GM19193 (cell line): ENCODE data around the gene PPP2R5B.

Experiments
- POLR2A ChIP-seq: IDR thresholded peaks from 4 replicates; pipeline ENCODE4 v1.6.1; 2011; ENCODE audit not compliant: insufficient read depth, insufficient read length; ENCODE audit errors: extremely low read depth

Gene PPP2R5B

GRCh38 chr11:64923944-64924909 is at the start of gene PPP2R5B:
PPP2R5B (plus strand) TSS chr11:64924689; CDS start chr11:64925735, 1,046 bp downstream.
- TF ChIP-seq POLR2A: peak; percentile 17

DNA sequence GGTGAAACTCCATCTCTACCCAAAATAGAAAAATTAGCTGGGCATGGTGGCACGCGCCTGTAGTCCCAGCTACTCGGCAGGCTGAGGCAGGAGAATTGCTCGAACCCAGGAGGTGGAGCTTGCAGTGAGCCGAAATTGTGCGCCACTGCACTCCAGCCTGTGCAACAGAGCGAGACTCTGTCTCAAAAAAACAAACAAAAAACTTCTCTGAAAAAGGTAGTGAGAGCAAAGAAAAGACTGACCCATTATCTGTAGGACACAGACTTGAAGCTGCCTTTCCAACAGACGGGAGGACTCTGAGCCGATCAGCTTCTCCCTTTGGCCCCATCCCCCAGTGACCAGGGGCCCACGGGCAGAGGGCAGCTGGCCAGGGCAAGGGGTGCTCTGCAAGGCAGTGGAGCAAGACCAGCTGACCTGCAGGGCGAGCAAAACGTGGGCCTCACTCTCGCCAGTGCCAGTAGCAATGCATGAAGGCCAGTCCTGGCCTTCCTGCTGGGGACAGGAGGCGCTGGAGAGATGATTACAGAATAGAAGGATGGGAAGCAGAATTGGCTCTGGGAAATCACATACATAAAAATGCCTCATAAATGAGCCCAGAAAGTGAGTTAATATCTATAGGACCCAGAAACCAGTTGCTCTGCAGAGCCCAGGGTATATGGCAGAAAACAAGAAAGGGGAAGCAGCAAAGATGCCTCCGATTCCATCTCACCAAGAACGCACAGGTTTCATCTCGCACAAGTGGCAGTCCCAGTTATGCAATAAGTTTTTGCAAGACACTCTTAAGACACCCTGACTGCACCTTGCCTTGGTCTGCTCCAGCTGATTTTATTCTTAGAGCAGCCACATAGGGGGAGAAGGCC is 48.9 kb upstream of the PPP2R5B start:
- no peak for TF ChIP-seq POLR2A

DNA sequence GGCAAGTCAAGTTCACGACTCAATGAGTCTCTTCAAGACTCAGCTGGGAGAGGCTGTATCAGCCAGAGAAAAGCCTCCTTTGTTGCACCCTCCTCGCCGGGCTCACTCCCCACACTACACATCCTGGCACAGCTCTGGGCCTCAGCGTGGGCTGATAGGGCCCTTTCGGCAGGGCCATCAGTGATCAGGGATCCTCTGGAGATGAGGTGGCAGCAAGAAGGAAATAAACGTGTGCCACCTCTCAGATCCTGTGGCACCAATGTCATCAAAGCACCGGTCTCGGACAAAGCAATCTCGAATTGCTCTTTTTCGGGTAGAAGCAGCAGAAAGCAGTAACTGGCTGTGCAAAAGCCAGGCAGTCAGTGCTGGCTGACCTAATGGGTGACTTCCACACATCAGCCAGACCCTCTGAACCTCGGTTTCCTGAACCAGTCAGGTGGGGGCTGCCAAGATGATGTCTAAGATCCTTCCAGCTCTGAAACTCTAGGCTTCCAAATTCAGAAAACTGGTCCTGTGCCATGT is 48.2 kb upstream of the PPP2R5B start:
- TF ChIP-seq POLR2A: no peak

DNA sequence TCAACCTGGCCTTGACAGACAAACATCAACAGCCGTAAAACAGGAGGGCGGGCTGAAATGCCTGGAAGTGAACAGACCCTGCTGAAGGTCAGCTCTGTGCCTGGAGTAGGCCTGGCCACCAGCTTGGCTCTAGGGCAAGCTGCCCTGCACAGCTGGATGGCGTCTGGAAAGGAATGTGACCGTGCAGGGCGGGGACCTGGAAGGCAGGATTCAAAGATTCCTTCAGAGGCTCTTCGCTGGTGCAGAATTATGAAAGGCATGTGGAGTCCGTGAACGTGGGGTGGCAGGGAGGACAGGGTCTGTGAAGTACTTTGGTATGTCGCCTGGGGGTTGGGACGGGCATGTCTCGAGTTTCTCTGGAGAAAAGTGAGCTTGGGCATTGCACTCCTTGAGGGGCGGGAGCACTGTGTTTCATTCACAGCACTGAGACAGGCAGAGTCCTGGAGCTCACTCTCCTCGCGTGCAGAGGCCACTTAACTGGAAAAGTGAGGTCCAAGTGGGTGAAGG is 47.6 kb upstream of the PPP2R5B start:
- no peak for TF ChIP-seq POLR2A

- TF ChIP-seq POLR2A: no peak
These were observed 46.9 kb upstream of the PPP2R5B start for GRCh38 chr11:64877390-64878222.

DNA sequence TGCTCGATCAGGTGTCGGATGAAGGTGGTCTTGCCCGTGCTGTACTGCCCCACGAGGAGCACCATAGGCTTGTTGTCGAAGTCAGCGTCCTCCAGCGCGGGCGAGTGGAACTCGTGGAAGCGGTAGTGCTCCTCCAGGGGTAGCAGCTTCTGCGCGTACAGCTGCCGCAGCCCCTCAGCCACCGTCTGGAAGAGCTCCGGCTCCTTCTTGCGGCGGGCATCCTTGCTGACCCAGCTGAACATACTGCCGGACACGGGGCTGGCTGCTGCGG is 46.3 kb upstream of the PPP2R5B start:
- no peak for TF ChIP-seq POLR2A

DNA sequence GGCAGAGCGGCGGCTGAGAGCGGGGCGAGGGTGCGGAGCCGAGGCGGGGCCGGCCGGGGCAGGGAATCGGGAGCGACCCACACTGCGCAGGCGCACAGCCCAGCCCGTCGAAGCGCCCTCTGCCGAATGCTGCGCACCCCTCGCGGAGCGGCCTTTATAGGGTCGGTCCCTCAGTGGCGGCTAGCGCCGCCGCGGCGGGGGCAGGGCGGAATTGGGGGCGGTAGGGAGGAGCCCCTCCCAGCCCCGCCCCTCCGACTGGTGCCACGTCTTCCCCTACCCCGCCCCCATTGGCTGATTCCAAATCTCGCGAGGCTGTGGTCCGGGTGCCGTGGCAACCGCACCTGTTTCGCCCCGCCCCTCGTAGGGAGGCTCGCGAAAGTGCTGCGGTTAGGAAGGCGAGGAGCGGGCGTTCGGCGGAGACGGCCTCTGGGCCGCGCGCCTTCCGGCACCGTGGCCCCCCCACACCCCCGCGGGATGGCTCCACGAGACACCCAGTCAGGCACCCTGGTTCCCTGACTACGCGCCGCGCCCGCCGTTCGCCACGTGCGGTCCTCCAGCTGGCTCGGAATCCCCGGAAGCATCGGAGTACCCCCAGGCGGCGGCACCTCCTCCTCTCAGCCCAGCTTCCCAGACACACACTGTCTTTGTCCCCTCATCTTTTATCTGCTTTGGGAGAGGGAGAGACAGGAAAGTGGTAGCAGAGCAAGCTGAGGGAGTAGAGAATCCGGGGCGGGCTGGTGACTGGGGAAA is 45.8 kb upstream of the PPP2R5B start, which contains the start of gene EHD1:
TSS of gene EHD1 (minus strand) at position 128 of the 750 bp plus-strand sequence. CDS start 157 bp downstream, outside the sequence.
- peak; percentile 99 for TF ChIP-seq POLR2A

GRCh38 chr11:64879244-64879900 is 45.1 kb upstream of the PPP2R5B start:
- TF ChIP-seq POLR2A: no peak

DNA sequence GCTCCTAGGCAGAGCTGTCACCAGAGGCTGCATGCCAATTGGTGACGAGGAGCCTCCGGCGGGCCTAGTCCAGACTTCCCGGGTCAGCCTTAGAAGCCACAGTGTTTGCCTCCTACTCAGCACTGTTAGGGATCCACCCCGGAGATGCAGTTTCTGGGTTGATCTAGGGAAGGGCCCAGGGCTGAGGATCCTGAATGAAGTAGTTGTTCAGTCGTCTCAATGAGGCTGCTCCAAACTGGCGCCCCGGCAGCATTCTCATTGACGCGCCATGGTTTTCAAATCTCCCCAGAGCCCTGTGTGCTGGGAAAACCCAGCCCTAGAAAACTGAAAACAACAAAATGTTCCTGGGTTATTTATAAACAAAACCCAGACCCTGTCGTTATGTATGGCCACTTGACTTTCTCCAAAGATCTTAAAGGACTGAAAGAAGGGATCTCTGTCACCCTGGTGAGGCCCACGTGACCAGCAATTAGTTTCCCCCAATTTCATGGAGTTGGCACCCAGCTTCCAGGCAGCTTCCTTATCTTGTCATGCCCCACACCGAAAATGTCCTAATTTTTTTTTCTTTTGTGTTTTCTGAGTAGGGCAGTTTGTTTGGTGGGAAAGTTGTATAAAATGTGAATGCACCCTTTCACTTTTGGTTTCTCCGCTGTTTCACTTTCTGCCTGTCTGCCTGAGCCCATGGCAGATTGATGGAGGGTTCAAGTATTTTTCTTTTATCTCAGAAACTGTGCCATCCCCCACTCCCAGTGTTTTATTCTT is 44.1 kb upstream of the PPP2R5B start:
- no peak for TF ChIP-seq POLR2A

DNA sequence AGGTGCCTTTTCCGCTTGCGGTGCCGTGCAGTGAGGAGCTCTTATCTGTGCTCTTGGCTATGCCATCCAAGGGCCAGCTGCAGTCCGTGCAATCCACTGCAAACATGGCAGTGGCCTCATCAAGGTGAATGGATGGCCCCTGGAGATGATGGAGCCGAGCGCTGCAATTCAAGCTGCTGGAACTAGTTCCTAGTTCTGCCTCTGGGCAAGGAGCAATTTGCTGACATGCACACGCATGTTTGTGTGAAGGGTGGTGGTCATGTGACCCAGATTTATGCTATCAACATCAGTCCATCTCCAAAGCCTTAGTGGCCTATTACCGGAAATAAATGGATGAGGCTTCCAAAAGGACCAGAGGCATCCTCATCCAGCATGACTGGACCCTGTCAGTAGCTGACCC is 43.0 kb upstream of the PPP2R5B start:
- TF ChIP-seq POLR2A: no peak

- TF ChIP-seq POLR2A: no peak
These were observed 42.2 kb upstream of the PPP2R5B start for GRCh38 chr11:64882243-64882642.

GRCh38 chr11:64883575-64883974 is 40.9 kb upstream of the PPP2R5B start:
- no peak for TF ChIP-seq POLR2A
